ENCODE measurements around the gene AAK1. TPM values are rescaled to one million over a fixed set of nuclear protein-coding genes. Genes with fewer than 3 reads are reported as not detected.

AAK1 gene
- total RNA-seq, 1 experiment from 2014 or later = 30.6 TPM

GRCh38 chr2:69665152-69665551 is 21.6 kb upstream of the AAK1 start:
- H3K56ac ChIP-seq (ENCODE audit: insufficient read length, low read depth, low read length) = no peak overlapping the region
- no peaks in the 10 kb centered on the region for H4K20me1 ChIP-seq (ENCODE audit: control insufficient read depth, insufficient read depth, insufficient read length)
- Mint-ChIP-seq H3K4me1 (peaks cover 0 to under 1% of the 10 kb centered on the region in 2 experiments; a peak in 3 of 4 replicates), H3K36me3 (ENCODE audit: insufficient read depth in 1 of 3, low read depth in 3 of 3) (no peaks in the 10 kb centered on the region), H3K27me3 (ENCODE audit: low read depth) (no peaks in the 10 kb centered on the region; the same call in 1 of the 2 replicates), H3K4me3 (no peak overlapping the region), H3K9me3 (peaks cover 0 to 4% of the 10 kb centered on the region in 2 experiments; a peak in 2 of 5 replicates), H3K27ac (no peak overlapping the region)
- no peak overlapping the region for H3K27ac ChIP-seq (ENCODE audit: insufficient read length, low read depth, low read length)
- H3K14ac ChIP-seq (ENCODE audit: insufficient read depth, low read length) = no peak overlapping the region
- no peak overlapping the region for H3K18ac ChIP-seq (ENCODE audit: insufficient read length, low read depth, low read length)
- H3K4me1 ChIP-seq (ENCODE audit: insufficient read depth, low read length) = no peaks in the 10 kb centered on the region
- H2BK15ac ChIP-seq (ENCODE audit: low read depth, low read length) = no peak overlapping the region
- H3K79me1 ChIP-seq (ENCODE audit: insufficient read depth, low read depth, low read length, poor library complexity, severe bottlenecking) = no peaks in the 10 kb centered on the region
- TF ChIP-seq CTCF (conservative IDR thresholded peaks at IDR 0.05) = no peak
- H3K4me2 ChIP-seq (ENCODE audit: insufficient read depth, insufficient read length, low read length) = no peak overlapping the region
- H2AK5ac ChIP-seq (ENCODE audit: insufficient read length, low read length) = no peak overlapping the region
- no CpG with 5 or more reads among the region's 9 CpGs for WGBS (ENCODE audit: extremely low coverage, insufficient read length, low lambda C conversion rate)
- no peaks in the 10 kb centered on the region for H3K9me3 ChIP-seq (ENCODE audit: control insufficient read depth, low read depth, low read length)
- H3K4ac ChIP-seq (ENCODE audit: low read depth, low read length) = no peak overlapping the region
- no peak overlapping the region for H3K23ac ChIP-seq (ENCODE audit: insufficient read length, low read depth, low read length)
- H4K91ac ChIP-seq (ENCODE audit: insufficient read length, low read depth, low read length) = no peak overlapping the region
- no peak for DNase-seq
- no peak overlapping the region for H3T11ph ChIP-seq (ENCODE audit: low read length)
- no peak overlapping the region for H2BK5ac ChIP-seq (ENCODE audit: insufficient read length, low read length)
- no peak overlapping the region for H2AFZ ChIP-seq (ENCODE audit: low read length)
- no peaks in the 10 kb centered on the region for H3K23me2 ChIP-seq (ENCODE audit: insufficient read length, low read depth, low read length, poor library complexity, severe bottlenecking)
- no peak overlapping the region for H2BK20ac ChIP-seq (ENCODE audit: low read depth, low read length, poor library complexity, severe bottlenecking)
- no peak overlapping the region for H2BK12ac ChIP-seq (ENCODE audit: insufficient read length, low read depth, low read length)
- H4K8ac ChIP-seq (replicated peaks; ENCODE audit: insufficient read length, low read depth, low read length) = no peak overlapping the region
- no peaks in the 10 kb centered on the region for H3K79me2 ChIP-seq (ENCODE audit: insufficient read depth, low read length)
- no peak overlapping the region for H3K9ac ChIP-seq (ENCODE audit: extremely low read depth, insufficient read length, low read length)
- no peak overlapping the region for H4K5ac ChIP-seq (ENCODE audit: insufficient read length, low read depth, low read length)
- no peak overlapping the region for H2BK120ac ChIP-seq (ENCODE audit: low read depth, low read length, poor library complexity, severe bottlenecking)
- H3K27me3 ChIP-seq (ENCODE audit: insufficient read depth, low read length) = no peaks in the 10 kb centered on the region
